GM21515 (cell line): ENCODE results near the gene EIF4H.
"Not testable (repeated sequence)": the region's sequence is repeated elsewhere in the genome, so short reads cannot be mapped to it uniquely, and the experiment has no call there.

ENCODE experiments used
- ATAC-seq: cut with Tn5 transposase; IDR thresholded peaks from one replicate; pipeline ENCODE4 v1.9.1; 2021; ENCODE audit not compliant: unreplicated experiment

EIF4H gene

GRCh38 chr7:74174606-74175082, 488 bp downstream of the EIF4H start:
- ATAC-seq, result peak; percentile 33

- no peak for ATAC-seq
Observed at GRCh38 chr7:74175340-74175739, 1.2 kb downstream of the EIF4H start.

DNA sequence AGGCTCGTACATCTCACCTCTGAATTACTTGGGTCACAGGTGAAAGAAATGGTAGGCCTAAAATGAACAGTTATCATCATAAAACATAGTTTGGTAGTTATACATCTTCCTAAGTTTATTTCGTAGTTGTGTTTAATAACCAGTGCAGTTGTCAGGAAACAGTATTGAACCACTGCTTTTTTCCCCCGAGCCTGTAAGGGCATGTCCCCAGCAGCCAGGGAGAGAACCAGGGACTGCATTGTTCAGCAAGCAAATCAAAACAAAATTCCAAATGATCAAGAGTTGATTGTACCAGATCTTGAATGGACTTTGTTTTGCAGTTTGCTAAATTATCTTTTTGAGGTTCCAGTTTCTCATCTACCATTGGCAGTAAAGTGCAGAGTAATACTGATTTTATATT, 2.4 kb downstream of the EIF4H start:
- ATAC-seq, result no peak

GRCh38 chr7:74178632-74179031, 4.5 kb downstream of the EIF4H start:
- no peak for ATAC-seq

DNA sequence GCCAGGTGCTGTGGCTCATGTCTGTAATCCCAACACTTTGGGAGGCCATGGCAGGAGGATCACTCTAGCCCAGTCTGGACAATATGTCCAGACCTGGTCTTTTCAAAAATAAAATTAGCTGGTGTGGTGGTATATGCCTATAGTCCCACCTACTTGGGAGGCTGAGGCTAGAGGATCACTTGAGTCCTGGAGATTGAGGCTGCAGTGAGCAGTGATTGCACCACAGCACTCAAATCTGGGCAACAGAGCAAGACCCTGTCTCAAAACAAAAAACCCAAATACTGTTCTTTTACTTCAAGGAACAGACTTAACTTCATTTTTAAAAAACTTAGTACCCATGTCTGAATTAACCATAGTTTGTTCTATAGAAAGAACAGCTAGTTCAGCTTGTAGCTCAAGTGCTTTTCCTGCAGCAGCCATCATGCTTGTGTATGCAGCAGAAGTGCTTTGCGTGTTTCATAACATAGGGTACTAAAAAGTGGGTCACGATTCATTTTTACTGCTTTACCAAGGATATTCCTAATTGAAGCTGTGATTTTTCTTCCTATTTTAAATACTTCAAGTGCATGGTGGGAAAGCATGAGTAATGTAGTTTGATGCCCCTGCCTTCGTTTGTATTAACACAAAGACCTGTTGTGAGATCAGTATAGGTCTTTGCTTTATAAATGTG, 5.9 kb downstream of the EIF4H start:
- ATAC-seq, result no peak

GRCh38 chr7:74180866-74181265, 6.7 kb downstream of the EIF4H start:
- ATAC-seq, result no peak

DNA sequence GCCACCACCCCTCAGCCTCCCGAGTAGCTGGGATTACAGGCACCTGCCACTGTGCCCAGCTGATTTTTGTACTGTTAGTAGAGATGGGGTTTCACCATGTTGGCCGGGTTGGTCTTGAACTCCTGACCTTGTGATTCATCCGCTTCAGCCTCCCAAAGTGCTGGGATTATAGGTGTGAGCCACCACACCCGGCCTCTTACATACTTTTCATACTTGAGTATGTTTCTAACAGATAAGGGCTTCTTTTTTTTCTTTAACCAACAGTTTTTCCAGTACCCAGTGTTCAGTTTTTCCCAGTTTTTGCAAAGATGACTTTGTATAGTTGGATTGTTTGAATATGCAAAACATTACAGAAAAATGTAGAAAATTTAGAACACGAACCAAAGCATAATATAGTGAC, 7.7 kb downstream of the EIF4H start:
- no peak for ATAC-seq

DNA sequence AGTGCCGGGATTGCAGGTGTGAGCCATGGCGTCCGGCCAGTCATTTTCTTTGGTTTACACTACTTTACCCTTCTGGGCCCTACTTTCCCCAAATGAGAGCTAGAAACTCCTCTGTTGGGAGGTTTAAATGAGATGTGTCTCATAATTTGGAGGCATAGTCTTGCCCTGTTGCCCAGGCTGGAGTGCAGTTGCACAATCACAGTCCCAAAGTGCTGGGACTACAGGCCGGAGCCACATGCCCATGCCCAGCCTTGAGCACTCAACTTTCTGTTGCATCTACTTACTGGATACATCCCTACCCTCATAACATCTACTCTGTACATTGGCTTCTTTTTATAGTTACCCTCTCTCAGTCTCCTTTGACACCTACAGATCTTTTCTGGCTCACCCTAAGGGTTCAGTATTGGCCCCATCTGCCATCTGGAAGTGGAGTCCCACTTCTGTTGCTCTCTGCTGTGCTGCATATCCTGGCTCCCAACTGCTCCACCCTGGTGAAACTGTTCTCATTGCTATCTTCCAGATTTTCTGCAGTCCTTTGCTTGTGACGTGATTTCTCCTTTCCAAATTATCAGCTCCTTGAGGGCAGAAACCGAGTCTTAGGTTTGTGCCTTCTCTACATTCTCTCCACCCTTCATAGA, 8.4 kb downstream of the EIF4H start:
- ATAC-seq, result no peak

DNA sequence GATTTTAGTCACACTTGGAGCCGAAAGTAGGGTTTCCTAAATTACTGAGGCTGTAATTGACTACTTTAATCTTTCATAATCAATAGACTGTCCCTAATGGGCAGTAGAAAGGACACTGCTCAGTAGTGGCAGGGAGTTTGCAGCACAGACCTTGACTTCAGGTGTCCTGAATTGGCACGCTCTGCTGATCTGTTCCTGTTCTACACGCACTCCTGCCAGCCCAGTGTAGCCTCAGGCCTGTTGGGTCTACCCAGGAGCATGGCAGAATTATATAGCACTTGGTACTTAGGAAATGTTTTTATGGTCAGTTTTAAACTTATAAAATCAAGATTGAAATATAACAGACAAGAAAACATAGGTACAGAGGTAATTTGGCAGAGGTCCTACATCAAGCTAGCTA, 9.0 kb downstream of the EIF4H start:
- ATAC-seq, result no peak

- no peak for ATAC-seq
Observed at GRCh38 chr7:74183653-74184450, 9.7 kb downstream of the EIF4H start.

DNA sequence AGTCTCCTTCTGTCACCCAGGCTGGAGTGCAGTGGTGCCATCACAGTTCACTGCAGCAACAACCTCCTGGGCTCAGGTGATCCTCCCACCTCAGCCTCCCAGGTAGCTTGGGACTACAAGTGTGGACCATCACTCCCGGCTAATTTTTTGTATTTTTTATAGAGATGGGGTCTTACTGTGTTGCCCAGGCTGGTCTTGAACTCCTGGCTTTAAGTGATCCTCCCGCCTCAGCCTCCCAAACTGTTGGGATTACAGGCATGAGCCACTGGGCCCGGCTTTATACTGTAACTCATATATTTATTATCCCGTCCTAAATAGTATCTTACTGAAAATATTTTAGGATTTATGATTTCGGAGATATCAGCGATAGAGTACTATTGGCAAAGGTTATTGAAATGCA, 10.9 kb downstream of the EIF4H start:
- no peak for ATAC-seq

GRCh38 chr7:74185636-74186035, 11.5 kb downstream of the EIF4H start:
- ATAC-seq, result no peak

DNA sequence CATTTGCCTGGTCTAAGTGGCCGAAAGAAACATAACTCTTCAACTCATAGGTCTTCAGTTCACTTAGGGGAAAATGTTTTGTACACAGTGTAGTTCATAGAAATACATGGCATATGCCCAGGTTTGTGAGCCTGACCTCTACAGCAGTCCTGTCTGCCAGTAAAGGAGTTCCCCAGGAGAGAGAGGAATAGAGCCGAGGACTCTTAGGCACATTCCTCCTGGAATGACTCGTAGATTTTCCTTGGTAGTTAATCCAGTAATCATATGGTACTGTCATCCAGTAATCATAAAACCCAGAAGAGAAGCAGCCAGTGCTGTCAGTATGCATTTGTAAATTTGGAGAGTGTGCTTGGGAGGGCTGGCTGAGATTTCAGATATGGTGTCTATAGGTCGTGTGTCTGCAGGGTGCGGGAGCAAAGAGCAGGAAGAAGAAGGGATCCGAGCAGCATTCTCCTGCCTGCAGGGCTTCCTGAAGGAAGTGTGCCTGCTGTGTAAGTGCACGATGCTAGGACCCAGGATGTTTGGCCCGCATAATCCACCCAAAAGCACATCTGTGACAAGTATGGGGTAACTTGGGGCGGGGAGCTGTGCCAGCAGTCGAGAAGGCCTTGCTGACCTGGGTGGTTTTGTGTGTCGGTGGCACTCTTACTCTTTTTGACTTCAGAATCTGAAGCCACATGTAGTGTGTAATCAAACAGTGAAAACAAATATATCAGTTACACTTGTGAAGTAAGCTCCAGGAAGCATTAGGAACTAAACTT, 13.9 kb downstream of the EIF4H start:
- ATAC-seq, result no peak

DNA sequence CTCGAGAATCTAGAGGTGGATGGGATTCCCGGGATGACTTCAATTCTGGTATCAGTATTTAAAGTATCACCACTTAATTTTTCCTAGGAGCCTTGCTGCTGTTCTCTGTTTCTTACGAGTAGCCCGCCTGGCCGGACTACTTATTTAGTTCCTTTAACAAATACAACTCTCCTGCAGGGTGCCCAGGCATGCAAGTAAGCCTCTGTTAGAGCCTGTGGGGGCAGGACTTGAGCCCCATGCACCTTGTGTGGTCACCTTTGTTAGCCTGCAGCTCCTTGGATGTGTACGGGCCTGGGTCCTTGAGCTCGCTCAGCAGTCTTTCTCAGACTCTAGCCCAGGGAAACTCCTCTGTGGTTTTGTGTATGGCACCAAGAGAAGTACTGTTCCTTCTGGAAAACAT, 16.1 kb downstream of the EIF4H start:
- no peak for ATAC-seq

- no peak for ATAC-seq
Observed at GRCh38 chr7:74191231-74191630, 17.1 kb downstream of the EIF4H start.

DNA sequence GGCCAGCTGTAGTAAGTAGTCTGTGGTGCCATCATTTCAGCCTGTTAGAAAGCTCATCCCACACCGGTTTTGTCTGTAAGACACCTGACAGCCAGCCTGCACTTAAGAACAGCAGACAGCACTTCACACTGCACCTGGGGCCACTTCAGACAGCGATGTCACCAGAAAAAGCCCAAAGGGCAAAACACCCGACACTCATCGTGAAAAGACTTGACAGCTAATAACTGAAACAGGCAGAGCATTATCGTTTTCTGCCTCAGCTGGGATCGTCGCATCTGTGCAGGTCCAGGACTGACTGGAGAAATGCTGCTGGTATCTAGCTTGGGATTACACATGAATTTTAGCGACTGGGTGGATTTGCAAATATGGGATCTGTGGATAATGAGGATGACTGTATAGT, 18.9 kb downstream of the EIF4H start:
- no peak for ATAC-seq

DNA sequence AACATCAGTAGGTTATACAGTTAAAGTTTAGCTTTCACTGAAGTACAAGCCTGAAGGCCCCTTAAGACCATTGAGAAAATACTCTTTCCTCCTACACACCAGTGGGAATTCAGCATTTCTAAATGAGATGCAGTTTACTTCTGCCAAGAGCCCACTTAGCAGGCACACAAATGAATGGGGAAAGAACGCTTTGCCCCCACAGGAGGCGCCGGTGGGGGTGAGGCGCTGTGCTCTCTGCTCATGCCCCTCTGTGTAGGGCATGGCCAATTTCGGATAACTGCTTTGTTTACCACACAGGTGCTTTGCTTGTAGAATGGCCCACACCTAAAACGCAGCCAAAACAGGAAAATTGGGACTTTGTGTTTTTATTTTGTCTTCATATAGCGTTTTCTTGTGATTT, 19.8 kb downstream of the EIF4H start:
- no peak for ATAC-seq

DNA sequence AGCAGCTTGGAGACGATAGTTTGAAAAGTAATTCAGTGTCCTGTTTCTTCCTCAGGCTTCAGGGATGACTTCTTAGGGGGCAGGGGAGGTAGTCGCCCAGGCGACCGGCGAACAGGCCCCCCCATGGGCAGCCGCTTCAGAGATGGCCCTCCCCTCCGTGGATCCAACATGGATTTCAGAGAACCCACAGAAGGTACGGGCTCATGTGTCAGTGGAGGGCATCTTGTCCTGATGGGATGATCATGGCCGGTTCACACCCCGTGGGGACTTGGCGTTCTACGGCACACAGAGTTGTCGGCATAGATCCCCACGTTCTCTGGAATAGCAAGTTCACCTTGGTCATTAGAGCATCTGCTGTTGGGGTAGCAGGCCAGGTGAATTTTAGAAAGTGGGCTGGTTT, 20.5 kb downstream of the EIF4H start:
- no peak for ATAC-seq

DNA sequence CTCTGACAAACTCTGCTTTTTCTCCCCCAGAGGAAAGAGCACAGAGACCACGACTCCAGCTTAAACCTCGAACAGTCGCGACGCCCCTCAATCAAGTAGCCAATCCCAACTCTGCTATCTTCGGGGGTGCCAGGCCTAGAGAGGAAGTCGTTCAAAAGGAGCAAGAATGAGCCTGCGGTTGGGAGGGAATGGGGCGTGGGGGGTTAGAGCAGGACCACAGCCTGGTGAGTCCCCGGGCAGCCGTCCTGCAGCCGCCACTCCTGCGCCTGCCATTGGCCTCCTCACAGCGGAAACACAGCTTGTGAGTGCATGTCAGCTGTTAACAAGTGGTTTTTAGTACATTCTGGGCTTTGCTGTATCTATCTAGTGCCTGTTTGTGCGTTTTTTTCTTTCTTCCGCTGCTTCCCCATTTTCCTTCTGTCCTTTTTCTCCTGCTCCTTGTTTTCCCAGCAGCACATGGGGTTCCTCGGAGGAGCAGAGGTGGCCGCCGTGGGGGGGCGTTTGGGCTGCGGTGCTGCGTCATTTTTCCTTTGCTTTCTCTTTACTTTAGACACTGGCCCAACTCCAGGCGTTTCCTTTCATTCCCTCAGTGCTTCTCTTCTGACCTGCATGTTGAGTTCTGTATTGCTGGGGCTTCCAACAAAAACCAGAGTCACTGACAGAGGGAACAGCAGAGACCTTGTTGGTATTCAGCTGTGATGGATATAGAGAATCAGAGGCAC, 21.1 kb downstream of the EIF4H start:
- not testable (repeated sequence) for ATAC-seq

DNA sequence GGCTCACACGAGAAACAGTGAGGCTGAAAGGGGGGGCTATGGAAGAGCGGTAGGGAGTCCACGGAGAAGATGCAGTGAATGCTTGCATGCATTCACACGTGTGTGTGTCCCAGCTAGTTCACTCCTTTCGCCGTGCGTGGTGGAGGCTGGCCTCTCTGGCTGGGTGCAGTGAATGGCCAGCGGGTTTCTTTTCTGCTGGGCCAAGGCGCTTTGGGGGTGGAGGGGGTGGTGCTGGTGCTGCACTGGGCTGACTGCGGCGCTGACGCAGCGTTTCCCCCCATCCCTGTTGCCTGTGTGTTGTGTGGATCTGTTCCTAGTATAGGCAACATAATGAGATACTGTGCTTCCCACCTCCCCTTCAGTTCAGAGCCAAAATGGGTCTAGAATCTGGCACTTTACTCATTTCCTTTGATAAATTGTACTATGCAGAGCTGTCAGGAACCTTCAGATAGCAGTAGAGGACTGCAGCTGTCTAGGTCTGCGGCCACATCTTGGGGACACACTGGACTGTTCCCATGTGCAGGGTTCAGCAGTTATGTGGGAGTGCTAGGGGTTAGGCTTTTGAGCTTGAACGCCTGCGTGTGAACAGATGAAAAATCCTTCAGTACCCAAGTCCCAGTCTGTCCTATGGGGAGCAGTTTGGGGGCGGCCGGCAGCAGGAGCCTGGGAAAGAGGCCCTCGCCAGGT, 22.0 kb downstream of the EIF4H start:
- ATAC-seq, result not testable (repeated sequence)
